GM23338 (cell line): Measurements from ENCODE around the gene DAPL1.

Source experiments
- CTCF ChIP-seq, 2 experiments: fragments of 200-600 bp in 1 of 2; sonication (generic) in 1 of 2; conservative IDR thresholded peaks; 2 replicates each; pipeline versions ENCODE4 v1.5.1 to v1.6.1; 2016 to 2017; ENCODE audit warnings: antibody characterized with exemption in 2 of 2, low read depth in 2 of 2, mild to moderate bottlenecking in 2 of 2, moderate library complexity in 1 of 2
- ETS1 ChIP-seq: IDR thresholded peaks from 2 replicates; pipeline ENCODE4 v1.6.1; 2016; ENCODE audit warnings: antibody characterized with exemption
- EZH2 ChIP-seq: fragments of 200-600 bp; sonication (generic); IDR thresholded peaks from one replicate; pipeline ENCODE4 v1.8.0; 2017; ENCODE audit warnings: antibody characterized with exemption, mild to moderate bottlenecking, low read depth; ENCODE audit not compliant: unreplicated experiment
- EZH2phosphoT487 ChIP-seq: fragments of 200-600 bp; sonication (generic); IDR thresholded peaks from one replicate; pipeline ENCODE4 v1.8.1; 2018; ENCODE audit warnings: antibody characterized with exemption; ENCODE audit not compliant: unreplicated experiment
- POLR2AphosphoS5 ChIP-seq: IDR thresholded peaks from 2 replicates; pipeline ENCODE4 v1.6.1; 2016; ENCODE audit warnings: antibody characterized with exemption, low read depth
- STAT1 ChIP-seq: IDR thresholded peaks from one replicate; pipeline ENCODE4 v1.6.1; 2016; ENCODE audit warnings: antibody characterized with exemption; ENCODE audit not compliant: unreplicated experiment
- ZNF331 ChIP-seq: fragments of 250-450 bp; sonication (Bioruptor Pico); IDR thresholded peaks from 2 replicates; pipeline ENCODE4 v1.5.0; 2020; ENCODE audit warnings: low read depth, mild to moderate bottlenecking, moderate library complexity

- TF ChIP-seq CTCF (conservative IDR thresholded peaks at IDR 0.05; ENCODE audit: low read depth in 2 of 2) (no peak), EZH2 (no peak), ETS1 (no peak), POLR2AphosphoS5 (no peak), STAT1 (no peak), EZH2phosphoT487 (no peak), ZNF331 (CRISPR knock-in tag) (no peak)
Measured at GRCh38 chr2:158748926-158749590, 46.1 kb upstream of the DAPL1 start.
